Neuronal stem cell (in vitro differentiated cells): ENCODE data around the gene C1orf185.
"Not testable (repeated sequence)": the region's sequence is repeated elsewhere in the genome, so short reads cannot be mapped to it uniquely, and the experiment has no call there.

Experiments used
- DNase-seq: peaks from one replicate; pipeline ENCODE4 v3.0.0-alpha.2; 2013; ENCODE audit warnings: low spot score
- H2AFZ ChIP-seq: one replicate; pipeline ENCODE4 v1.6.1; 2013; ENCODE audit warnings: mild to moderate bottlenecking, low read length, inconsistent platforms
- H2AK5ac ChIP-seq: 2 replicates; pipeline ENCODE4 v1.6.1; 2013; ENCODE audit warnings: low read depth, mild to moderate bottlenecking, inconsistent platforms, low read length, moderate library complexity, mixed read lengths
- H2BK120ac ChIP-seq: 2 replicates; pipeline ENCODE4 v1.6.1; 2013; ENCODE audit warnings: low read depth, mild to moderate bottlenecking, inconsistent platforms, low read length, moderate library complexity, mixed read lengths
- H2BK12ac ChIP-seq: one replicate; pipeline ENCODE4 v1.6.1; 2013; ENCODE audit warnings: low read length, inconsistent platforms
- H2BK15ac ChIP-seq: 2 replicates; pipeline ENCODE4 v1.6.1; 2013; ENCODE audit warnings: mild to moderate bottlenecking, low read length, inconsistent platforms, mixed read lengths
- H2BK5ac ChIP-seq: one replicate; pipeline ENCODE4 v1.6.1; 2013; ENCODE audit warnings: inconsistent platforms, mild to moderate bottlenecking, low read length, moderate library complexity
- H3K14ac ChIP-seq: one replicate; pipeline ENCODE4 v1.6.1; 2013; ENCODE audit warnings: low read length, inconsistent platforms
- H3K18ac ChIP-seq: 2 replicates; pipeline ENCODE4 v1.6.1; 2013; ENCODE audit warnings: low read length, inconsistent platforms
- H3K23ac ChIP-seq: 2 replicates; pipeline ENCODE4 v1.6.1; 2013; ENCODE audit warnings: low read depth, mild to moderate bottlenecking, mixed read lengths, low read length, inconsistent platforms; ENCODE audit not compliant: poor library complexity
- H3K27ac ChIP-seq: replicated peaks from 3 replicates; pipeline ENCODE4 v1.5.1; 2013; ENCODE audit warnings: low read length, inconsistent platforms
- H3K27me3 ChIP-seq, 3 experiments: 2 replicates each; pipeline ENCODE4 v1.6.1; 2013; ENCODE audit warnings: low read length in 3 of 3, mild to moderate bottlenecking in 2 of 3, inconsistent platforms in 1 of 3, low read depth in 1 of 3, mixed read lengths in 1 of 3, moderate library complexity in 1 of 3; ENCODE audit not compliant: control insufficient read depth in 3 of 3, insufficient read depth in 3 of 3
- H3K36me3 ChIP-seq, 2 donors: replicated peaks in 1 of 2; 2 replicates each; pipeline ENCODE4 v1.6.1; 2013; ENCODE audit warnings: low read length in 2 of 2; ENCODE audit not compliant: control insufficient read depth in 2 of 2, insufficient read depth in 2 of 2
- H3K4ac ChIP-seq: 2 replicates; pipeline ENCODE4 v1.6.1; 2013; ENCODE audit warnings: inconsistent platforms, mild to moderate bottlenecking, low read length, moderate library complexity
- H3K4me1 ChIP-seq, 2 donors: 1 replicate in 1 of 2; 2 replicates in 1 of 2; pipeline ENCODE4 v1.6.1; 2013; ENCODE audit warnings: low read length in 2 of 2, low read depth in 1 of 2; ENCODE audit not compliant: control insufficient read depth in 2 of 2, insufficient read depth in 1 of 2
- H3K4me2 ChIP-seq: one replicate; pipeline ENCODE4 v1.6.1; 2013; ENCODE audit warnings: mild to moderate bottlenecking, low read length, inconsistent platforms; ENCODE audit not compliant: insufficient read depth, poor library complexity, severe bottlenecking
- H3K4me3 ChIP-seq, 2 donors: 2 replicates each; pipeline ENCODE4 v1.5.1; 2013; ENCODE audit warnings: low read length in 2 of 2, mild to moderate bottlenecking in 2 of 2, inconsistent platforms in 1 of 2, moderate library complexity in 1 of 2
- H3K79me1 ChIP-seq: one replicate; pipeline ENCODE4 v1.6.1; 2013; ENCODE audit warnings: low read depth, mild to moderate bottlenecking, inconsistent platforms, low read length, moderate library complexity
- H3K9ac ChIP-seq: one replicate; pipeline ENCODE4 v1.6.1; 2013; ENCODE audit warnings: mild to moderate bottlenecking, low read depth, low read length, inconsistent platforms; ENCODE audit not compliant: poor library complexity
- H3K9me3 ChIP-seq, 2 donors: replicated peaks in 1 of 2; 2 replicates each; pipeline versions ENCODE3 to v1.6.1; 2013; ENCODE audit warnings: low read length in 2 of 2, mild to moderate bottlenecking in 2 of 2, inconsistent platforms in 1 of 2, low read depth in 1 of 2, mixed read lengths in 1 of 2, moderate library complexity in 1 of 2; ENCODE audit not compliant: control insufficient read depth in 2 of 2, insufficient read depth in 1 of 2
- H4K8ac ChIP-seq: one replicate; pipeline ENCODE4 v1.6.1; 2013; ENCODE audit warnings: low read depth, mild to moderate bottlenecking, inconsistent platforms, low read length, moderate library complexity
- H4K91ac ChIP-seq: one replicate; pipeline ENCODE4 v1.6.1; 2013; ENCODE audit warnings: low read length, low read depth, mild to moderate bottlenecking, inconsistent platforms; ENCODE audit not compliant: poor library complexity
- WGBS, 2 donors: extraction: QIAGEN DNeasy Blood & Tissue Kit; methylation state at CpG; one replicate each; pipeline ENCODE4 v1.1.7; 2013; ENCODE audit warnings: missing lambda C conversion rate in 2 of 2, mixed read lengths in 1 of 2; ENCODE audit not compliant: insufficient read length in 2 of 2, insufficient replicate concordance in 1 of 2; ENCODE audit errors: extremely low coverage in 2 of 2; 5-methylcytosine and 5-hydroxymethylcytosine counted together

Gene C1orf185

GRCh38 chr1:51115714-51116404 is 13.8 kb downstream of the C1orf185 start:
- H3K79me1 ChIP-seq = no peaks in the 10 kb centered on the region
- H3K23ac ChIP-seq = no peak overlapping the region
- H2AK5ac ChIP-seq = no peak overlapping the region
- no peak overlapping the region for H3K4ac ChIP-seq
- no peak overlapping the region for H4K8ac ChIP-seq
- H4K91ac ChIP-seq = no peak overlapping the region
- no CpG with 5 or more reads among the region's 7 CpGs for WGBS, 2 donors
- no peak overlapping the region for H3K27ac ChIP-seq
- no peak overlapping the region for H2BK15ac ChIP-seq
- H2BK120ac ChIP-seq = no peak overlapping the region
- no peak overlapping the region for H3K4me3 ChIP-seq
- H3K4me1 ChIP-seq = no peaks in the 10 kb centered on the region
- H2BK12ac ChIP-seq = no peak overlapping the region
- H2AFZ ChIP-seq = no peak overlapping the region
- no peak overlapping the region for H3K9ac ChIP-seq
- H3K36me3 ChIP-seq = no peaks in the 10 kb centered on the region
- no peak overlapping the region for H2BK5ac ChIP-seq
- H3K4me2 ChIP-seq = no peak overlapping the region
- DNase-seq = no peak
- H3K18ac ChIP-seq = no peak overlapping the region
- no peak overlapping the region for H3K14ac ChIP-seq
- H3K27me3 ChIP-seq = no peaks in the 10 kb centered on the region
- H3K9me3 ChIP-seq = no peaks in the 10 kb centered on the region

- Histone ChIP-seq H2AFZ (no peak overlapping the region), H3K4ac (no peak overlapping the region), H4K8ac (no peak overlapping the region), H2BK15ac (no peak overlapping the region), H3K36me3 (no peaks in the 10 kb centered on the region), H3K9ac (no peak overlapping the region), H3K27ac (no peak overlapping the region), H3K4me1 (no peaks in the 10 kb centered on the region), H2AK5ac (no peak overlapping the region), H4K91ac (no peak overlapping the region), H3K18ac (no peak overlapping the region), H3K23ac (no peak overlapping the region), H3K14ac (no peak overlapping the region), H2BK12ac (no peak overlapping the region), H3K4me2 (no peak overlapping the region), H3K4me3 (no peak overlapping the region), H3K27me3 (no peaks in the 10 kb centered on the region), H2BK5ac (no peak overlapping the region), H2BK120ac (no peak overlapping the region), H3K9me3 (no peaks in the 10 kb centered on the region), H3K79me1 (no peaks in the 10 kb centered on the region)
- no CpG with 5 or more reads among the region's 3 CpGs for WGBS, 2 donors
- DNase-seq = no peak
Observed at GRCh38 chr1:51119331-51119730, 17.3 kb downstream of the C1orf185 start.

GRCh38 chr1:51120629-51121028 is 18.6 kb downstream of the C1orf185 start:
- H3K18ac ChIP-seq = no peak overlapping the region
- H3K4me2 ChIP-seq = no peak overlapping the region
- no peak overlapping the region for H4K91ac ChIP-seq
- no peaks in the 10 kb centered on the region for H3K4me1 ChIP-seq
- H3K9me3 ChIP-seq = no peaks in the 10 kb centered on the region
- H2BK15ac ChIP-seq = no peak overlapping the region
- H2AK5ac ChIP-seq = no peak overlapping the region
- no peak overlapping the region for H3K23ac ChIP-seq
- no peak overlapping the region for H3K4ac ChIP-seq
- no peak overlapping the region for H3K14ac ChIP-seq
- no peaks in the 10 kb centered on the region for H3K79me1 ChIP-seq
- no peak overlapping the region for H3K27ac ChIP-seq
- H4K8ac ChIP-seq = no peak overlapping the region
- no peaks in the 10 kb centered on the region for H3K27me3 ChIP-seq
- DNase-seq = no peak
- no peak overlapping the region for H2BK12ac ChIP-seq
- H2BK120ac ChIP-seq = no peak overlapping the region
- no peak overlapping the region for H3K4me3 ChIP-seq
- H3K36me3 ChIP-seq = no peaks in the 10 kb centered on the region
- no peak overlapping the region for H3K9ac ChIP-seq
- no peak overlapping the region for H2BK5ac ChIP-seq
- no peak overlapping the region for H2AFZ ChIP-seq
- no CpG with 5 or more reads among the region's 2 CpGs for WGBS, 2 donors

- H3K23ac ChIP-seq, H2BK12ac ChIP-seq, H2BK120ac ChIP-seq, H2BK5ac ChIP-seq, H2AFZ ChIP-seq, H4K8ac ChIP-seq, H3K4me3 ChIP-seq, H3K4ac ChIP-seq, H2AK5ac ChIP-seq, H3K27me3 ChIP-seq, H3K9me3 ChIP-seq, H2BK15ac ChIP-seq, H3K79me1 ChIP-seq, H3K18ac ChIP-seq, H4K91ac ChIP-seq, H3K4me2 ChIP-seq, H3K4me1 ChIP-seq, H3K27ac ChIP-seq, H3K9ac ChIP-seq, H3K14ac ChIP-seq, H3K36me3 ChIP-seq, DNase-seq: not testable (repeated sequence)
- WGBS, 2 donors = no CpG with 5 or more reads among the region's 7 CpGs
Observed at GRCh38 chr1:51127152-51127551, 25.1 kb downstream of the C1orf185 start.
